Stimulated activated naive CD4-positive, alpha-beta T cell treated with Interleukin-2 at 50 U/mL for 16 hours (primary cell): ENCODE measurements around the gene HAPLN2.
"Not testable (repeated sequence)": the region's sequence is repeated elsewhere in the genome, so short reads cannot be mapped to it uniquely, and the experiment has no call there.

Source experiments
- DNase-seq: peaks from one replicate; lab custom pipeline; 2025; lab: John Stamatoyannopoulos, UW

The HAPLN2 gene

GRCh38 chr1:156592158-156592909, 26.9 kb upstream of the HAPLN2 start:
- no peak for DNase-seq

GRCh38 chr1:156592910-156593660, 26.1 kb upstream of the HAPLN2 start:
- no peak for DNase-seq

GRCh38 chr1:156593661-156593989, 25.6 kb upstream of the HAPLN2 start:
- no peak for DNase-seq

- DNase-seq, result no peak
Observed at GRCh38 chr1:156594190-156594589, 25.0 kb upstream of the HAPLN2 start.

GRCh38 chr1:156595016-156595415, 24.2 kb upstream of the HAPLN2 start:
- DNase-seq, result no peak

- DNase-seq, result no peak
Observed at GRCh38 chr1:156596426-156596825, 22.8 kb upstream of the HAPLN2 start.

GRCh38 chr1:156598125-156598524, 21.1 kb upstream of the HAPLN2 start:
- no peak for DNase-seq

- no peak for DNase-seq
Observed at GRCh38 chr1:156598731-156599432, 20.3 kb upstream of the HAPLN2 start.

GRCh38 chr1:156599811-156600210, 19.4 kb upstream of the HAPLN2 start:
- no peak for DNase-seq

GRCh38 chr1:156600733-156601121, 18.5 kb upstream of the HAPLN2 start:
- DNase-seq, result no peak

- DNase-seq, result peak; percentile 76
Observed at GRCh38 chr1:156601122-156601830, 17.9 kb upstream of the HAPLN2 start, which contains the start of gene GPATCH4. Gene GPATCH4 (minus strand): TSS chr1:156601479.

GRCh38 chr1:156601892-156602291, 17.3 kb upstream of the HAPLN2 start:
- DNase-seq, result no peak

- no peak for DNase-seq
Observed at GRCh38 chr1:156602557-156602993, 16.6 kb upstream of the HAPLN2 start.

- not testable (repeated sequence) for DNase-seq
Observed at GRCh38 chr1:156607344-156607743, 11.9 kb upstream of the HAPLN2 start.

GRCh38 chr1:156608036-156608674, 11.1 kb upstream of the HAPLN2 start:
- DNase-seq, result peak; percentile 44

GRCh38 chr1:156608981-156609380, 10.2 kb upstream of the HAPLN2 start:
- DNase-seq, result peak; percentile 55

GRCh38 chr1:156610072-156610471, 9.1 kb upstream of the HAPLN2 start:
- not testable (repeated sequence) for DNase-seq

- DNase-seq, result no peak
Observed at GRCh38 chr1:156612666-156613065, 6.5 kb upstream of the HAPLN2 start.

- no peak for DNase-seq
Observed at GRCh38 chr1:156615946-156616345, 3.3 kb upstream of the HAPLN2 start.

GRCh38 chr1:156616463-156616862, 2.8 kb upstream of the HAPLN2 start:
- DNase-seq, result no peak

- DNase-seq, result no peak
Observed at GRCh38 chr1:156619582-156619955, 354 bp downstream of the HAPLN2 start.
